Osteoblast (primary cell): ENCODE data around the gene NKX2-1. TPM values are rescaled to one million over a fixed set of nuclear protein-coding genes. Genes with fewer than 3 reads are reported as not detected.

Experiments
- DNase-seq: peaks from one replicate; pipeline ENCODE4 v3.0.0; 2011; ENCODE audit warnings: low spot score, mixed read lengths; ENCODE audit not compliant: insufficient read length; ENCODE audit errors: missing footprints
- H2AFZ ChIP-seq: 2 replicates; pipeline ENCODE4 v1.6.0; 2011; ENCODE audit warnings: mild to moderate bottlenecking, low read length
- H3K27ac ChIP-seq: 2 replicates; pipeline ENCODE4 v1.5.1; 2011; ENCODE audit warnings: mild to moderate bottlenecking, low read depth, low read length, moderate library complexity
- H3K27me3 ChIP-seq: 2 replicates; pipeline ENCODE4 v1.6.0; 2012; ENCODE audit warnings: mild to moderate bottlenecking, control low read depth, inconsistent platforms, low read length, moderate library complexity; ENCODE audit not compliant: insufficient read depth
- H3K36me3 ChIP-seq: 2 replicates; pipeline ENCODE4 v1.5.1; 2011; ENCODE audit warnings: mild to moderate bottlenecking, low read length, control low read depth, moderate library complexity; ENCODE audit not compliant: insufficient read depth
- H3K4me1 ChIP-seq: 2 replicates; pipeline ENCODE4 v1.5.1; 2011; ENCODE audit warnings: mild to moderate bottlenecking, low read length, control low read depth, moderate library complexity; ENCODE audit not compliant: insufficient read depth
- H3K4me2 ChIP-seq: 2 replicates; pipeline ENCODE4 v1.6.0; 2011; ENCODE audit warnings: mild to moderate bottlenecking, low read length; ENCODE audit not compliant: insufficient read depth
- H3K4me3 ChIP-seq: fragments of 200-600 bp; sonication (generic); 3 replicates; pipeline ENCODE4 v1.5.1; 2012; ENCODE audit warnings: mild to moderate bottlenecking, low read length, inconsistent platforms; ENCODE audit not compliant: insufficient read depth
- H3K79me2 ChIP-seq: 2 replicates; pipeline ENCODE4 v1.6.0; 2012; ENCODE audit warnings: mild to moderate bottlenecking, low read length, control low read depth, inconsistent platforms; ENCODE audit not compliant: insufficient read depth
- H3K9me3 ChIP-seq: 2 replicates; pipeline ENCODE4 v1.5.1; 2011; ENCODE audit warnings: low read depth, low read length, control low read depth
- H4K20me1 ChIP-seq: 2 replicates; pipeline ENCODE4 v1.6.0; 2012; ENCODE audit warnings: mild to moderate bottlenecking, low read length, control low read depth; ENCODE audit not compliant: insufficient read depth
- total RNA-seq: library from RNA; depleted of rRNA; stranded (reverse); fragments of >200 nt; gene quantifications from 2 replicates; pipeline ENCODE4 v1.2.3, GENCODE V29; 2012
- TF ChIP-seq, protein P1 (sequence below): IDR thresholded peaks from 2 replicates; pipeline ENCODE4 v1.5.1; 2011; ENCODE audit warnings: mild to moderate bottlenecking, low read depth, low read length, moderate library complexity; ENCODE audit errors: extremely low read depth

NKX2-1 gene
- total RNA-seq, 1 donor: not detected

DNA sequence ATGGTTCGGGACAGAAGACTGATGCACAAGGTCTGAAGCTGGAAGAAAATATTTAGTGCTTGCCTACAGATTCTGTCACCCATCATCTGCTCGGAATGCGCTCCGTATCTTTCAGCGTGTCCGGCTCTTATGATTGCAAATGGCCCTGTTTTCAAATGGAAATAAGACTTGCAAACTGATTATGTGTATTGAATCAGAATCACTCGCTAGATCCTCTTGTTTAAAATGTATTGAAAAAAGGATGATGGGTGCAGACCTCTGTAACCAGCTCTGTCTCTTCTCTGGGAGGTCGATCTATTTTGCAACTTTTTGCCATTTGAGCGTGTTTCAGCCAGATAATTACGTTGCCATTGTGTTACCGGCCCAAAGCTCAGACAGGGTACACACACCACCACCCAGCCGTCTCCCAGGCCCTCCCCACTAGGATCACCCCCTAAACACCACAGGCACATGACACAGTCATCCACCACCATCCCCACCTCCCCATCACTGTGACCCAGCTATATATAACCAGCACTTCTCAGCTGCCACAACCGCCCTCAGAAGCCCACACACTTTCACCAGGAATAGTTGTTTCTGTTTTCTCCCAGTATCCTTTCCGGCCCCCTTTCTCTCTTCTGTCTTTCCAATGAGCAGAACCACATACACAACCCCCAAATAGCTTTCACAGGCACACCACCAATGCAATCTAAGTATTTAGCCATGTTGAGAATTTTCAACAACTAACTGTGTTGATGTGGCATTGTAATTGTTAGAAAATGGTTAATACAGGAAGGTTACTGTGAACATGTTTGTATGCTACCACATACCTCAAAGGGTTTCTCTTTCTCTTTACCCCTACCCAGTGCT, 10.7 kb downstream of the NKX2-1 start:
- Histone ChIP-seq H3K4me3 (no peak overlapping the region), H3K4me2 (no peak overlapping the region), H3K27ac (no peak overlapping the region), H3K79me2 (no peaks in the 10 kb centered on the region), H4K20me1 (no peaks in the 10 kb centered on the region), H3K9me3 (no peaks in the 10 kb centered on the region), H3K27me3 (peaks cover 93% of the 10 kb centered on the region), H3K4me1 (no peaks in the 10 kb centered on the region), H3K36me3 (no peaks in the 10 kb centered on the region), H2AFZ (no peak overlapping the region)
- peak; percentile 45 for DNase-seq
- TF ChIP-seq, protein P1, sequence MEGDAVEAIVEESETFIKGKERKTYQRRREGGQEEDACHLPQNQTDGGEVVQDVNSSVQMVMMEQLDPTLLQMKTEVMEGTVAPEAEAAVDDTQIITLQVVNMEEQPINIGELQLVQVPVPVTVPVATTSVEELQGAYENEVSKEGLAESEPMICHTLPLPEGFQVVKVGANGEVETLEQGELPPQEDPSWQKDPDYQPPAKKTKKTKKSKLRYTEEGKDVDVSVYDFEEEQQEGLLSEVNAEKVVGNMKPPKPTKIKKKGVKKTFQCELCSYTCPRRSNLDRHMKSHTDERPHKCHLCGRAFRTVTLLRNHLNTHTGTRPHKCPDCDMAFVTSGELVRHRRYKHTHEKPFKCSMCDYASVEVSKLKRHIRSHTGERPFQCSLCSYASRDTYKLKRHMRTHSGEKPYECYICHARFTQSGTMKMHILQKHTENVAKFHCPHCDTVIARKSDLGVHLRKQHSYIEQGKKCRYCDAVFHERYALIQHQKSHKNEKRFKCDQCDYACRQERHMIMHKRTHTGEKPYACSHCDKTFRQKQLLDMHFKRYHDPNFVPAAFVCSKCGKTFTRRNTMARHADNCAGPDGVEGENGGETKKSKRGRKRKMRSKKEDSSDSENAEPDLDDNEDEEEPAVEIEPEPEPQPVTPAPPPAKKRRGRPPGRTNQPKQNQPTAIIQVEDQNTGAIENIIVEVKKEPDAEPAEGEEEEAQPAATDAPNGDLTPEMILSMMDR: no peak

DNA sequence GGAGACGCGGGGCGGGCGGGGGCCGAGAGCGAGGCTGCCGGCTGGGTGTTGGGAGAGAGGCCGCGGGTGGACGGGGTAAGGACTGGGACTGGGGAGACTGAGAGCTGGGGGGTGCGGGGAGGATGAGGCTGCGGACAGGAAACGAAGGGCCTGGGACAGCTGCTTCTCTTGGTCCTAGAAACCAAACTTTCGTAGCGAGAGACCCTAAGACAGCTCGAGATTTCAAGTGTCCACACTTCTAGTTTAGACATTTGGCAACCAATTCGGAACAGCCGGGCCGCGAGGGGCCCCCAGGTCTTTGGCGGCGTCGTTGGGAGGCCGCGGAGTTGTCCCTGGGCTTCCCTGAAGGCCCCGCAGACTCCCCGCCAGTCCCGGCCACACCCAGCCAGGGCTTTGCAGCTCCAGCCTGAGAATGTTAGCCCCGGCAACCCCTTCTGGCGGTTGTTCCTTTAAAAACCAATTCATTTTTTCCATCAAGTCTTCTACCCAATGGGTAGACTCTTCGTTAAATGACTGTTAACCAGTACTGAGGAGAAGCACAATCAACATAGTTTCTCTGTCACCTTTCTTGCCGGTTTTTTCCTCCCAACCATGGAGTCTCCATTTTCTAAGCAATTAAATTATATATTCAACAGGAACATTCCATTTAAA, 11.5 kb downstream of the NKX2-1 start:
- H3K27me3 ChIP-seq: peaks cover 92% of the 10 kb centered on the region
- H2AFZ ChIP-seq: no peak overlapping the region
- H3K4me1 ChIP-seq: no peaks in the 10 kb centered on the region
- TF ChIP-seq, protein P1: no peak
- peak; percentile 25 for DNase-seq
- H3K4me3 ChIP-seq: no peak overlapping the region
- no peaks in the 10 kb centered on the region for H3K79me2 ChIP-seq
- no peaks in the 10 kb centered on the region for H4K20me1 ChIP-seq
- H3K27ac ChIP-seq: no peak overlapping the region
- H3K9me3 ChIP-seq: no peaks in the 10 kb centered on the region
- no peak overlapping the region for H3K4me2 ChIP-seq
- H3K36me3 ChIP-seq: no peaks in the 10 kb centered on the region

DNA sequence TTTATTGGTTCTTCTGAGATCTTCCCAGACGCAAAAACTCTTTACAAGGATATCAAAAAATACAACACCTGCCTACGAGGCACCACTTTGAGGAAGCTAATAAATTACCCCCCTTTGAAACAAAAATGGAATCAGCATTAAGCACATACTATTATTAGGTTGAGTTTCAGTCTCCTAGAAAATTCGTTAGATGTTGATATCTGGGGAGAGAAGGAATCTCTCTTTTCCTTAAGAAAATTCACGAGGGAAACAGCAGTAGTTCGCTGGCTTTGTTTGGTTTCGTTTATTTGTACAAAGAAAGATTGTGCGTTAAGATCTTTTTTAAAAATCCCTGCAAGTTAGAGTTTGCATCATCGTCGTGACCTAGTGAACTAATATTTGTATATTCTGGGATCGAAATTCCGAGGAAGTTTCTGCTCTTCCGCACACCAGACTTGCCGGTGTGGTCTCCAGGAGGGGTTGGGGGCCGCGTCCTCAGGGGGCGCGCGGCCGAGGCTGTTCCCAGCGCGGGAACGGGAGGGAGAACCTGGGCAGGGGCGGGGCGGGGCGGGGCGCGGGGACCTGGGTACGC, 12.1 kb downstream of the NKX2-1 start:
- H3K36me3 ChIP-seq: no peaks in the 10 kb centered on the region
- H2AFZ ChIP-seq: no peak overlapping the region
- no peaks in the 10 kb centered on the region for H4K20me1 ChIP-seq
- H3K4me3 ChIP-seq: no peak overlapping the region
- H3K9me3 ChIP-seq: no peaks in the 10 kb centered on the region
- TF ChIP-seq, protein P1: no peak
- H3K27me3 ChIP-seq: peaks cover 92% of the 10 kb centered on the region
- no peak overlapping the region for H3K27ac ChIP-seq
- H3K79me2 ChIP-seq: no peaks in the 10 kb centered on the region
- H3K4me2 ChIP-seq: no peak overlapping the region
- peak; percentile 41 for DNase-seq
- no peaks in the 10 kb centered on the region for H3K4me1 ChIP-seq
